Activated CD4-positive, alpha-beta T cell treated with anti-CD3 and anti-CD28 coated beads, Interleukin-2, amount 50 U/mL, for 48 hours (primary cell): ENCODE data around the gene SCN4A.
"Not testable (repeated sequence)": the region's sequence is repeated elsewhere in the genome, so short reads cannot be mapped to it uniquely, and the experiment has no call there.

Experiments used
- DNase-seq, 2 experiments: peaks; one replicate each; pipeline ENCODE4 v3.0.0-alpha.2; 2020

The SCN4A gene

DNA sequence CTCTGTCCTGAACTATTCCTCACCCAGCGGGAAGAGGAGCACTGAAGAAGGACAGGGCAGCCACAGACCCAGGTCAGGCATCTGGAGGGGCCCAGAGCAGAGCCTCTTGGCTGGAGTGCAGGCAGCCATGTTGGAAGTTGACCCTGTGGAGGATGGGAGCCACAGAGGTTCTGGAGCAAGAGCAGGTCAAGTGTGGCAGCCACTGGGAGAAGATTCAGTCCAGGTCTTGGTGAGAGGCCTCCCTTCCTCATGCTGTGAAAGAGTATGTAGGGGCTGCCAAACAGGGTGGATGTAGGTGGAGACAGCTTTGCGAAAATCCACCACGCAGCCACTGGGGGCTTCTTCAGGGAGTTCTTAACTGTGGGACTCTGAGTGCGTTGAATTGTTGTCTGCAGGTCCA is 40.0 kb downstream of the SCN4A start:
- DNase-seq: no peak

DNA sequence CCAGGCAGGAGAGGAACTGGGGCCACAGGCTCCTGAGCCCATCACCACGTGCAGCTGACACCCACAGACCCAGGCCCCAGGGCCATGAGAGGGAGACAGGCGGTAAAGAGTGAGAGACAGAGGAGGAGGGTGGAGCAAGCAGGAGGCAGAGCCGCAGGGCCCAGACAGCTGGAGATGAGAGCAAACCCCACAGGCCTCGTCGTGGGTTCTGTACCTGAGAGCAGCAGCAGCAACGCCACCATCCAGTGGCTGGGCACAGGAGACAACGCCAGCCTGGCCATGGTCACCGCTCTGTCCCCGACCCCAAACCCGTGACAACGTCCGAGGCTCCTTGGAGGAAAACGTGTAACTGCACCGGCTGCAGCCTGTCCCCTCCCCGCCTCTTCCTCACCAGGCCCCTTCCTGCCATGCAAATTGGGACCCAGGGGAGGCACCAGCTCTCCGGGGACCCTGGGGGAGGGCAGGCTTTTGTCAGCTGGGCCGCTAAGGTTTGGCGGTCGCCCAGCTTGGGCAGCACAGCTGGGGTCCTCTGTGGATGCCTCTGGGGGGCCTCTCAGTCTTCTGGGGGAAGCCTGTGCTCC is 40.6 kb downstream of the SCN4A start, which contains the start of gene CD79B:
TSS of gene CD79B (minus strand) at position 351 of the 581 bp plus-strand sequence. CDS start at position 281, 70 bp downstream.
- peak; percentile 57 to 62 for DNase-seq

DNA sequence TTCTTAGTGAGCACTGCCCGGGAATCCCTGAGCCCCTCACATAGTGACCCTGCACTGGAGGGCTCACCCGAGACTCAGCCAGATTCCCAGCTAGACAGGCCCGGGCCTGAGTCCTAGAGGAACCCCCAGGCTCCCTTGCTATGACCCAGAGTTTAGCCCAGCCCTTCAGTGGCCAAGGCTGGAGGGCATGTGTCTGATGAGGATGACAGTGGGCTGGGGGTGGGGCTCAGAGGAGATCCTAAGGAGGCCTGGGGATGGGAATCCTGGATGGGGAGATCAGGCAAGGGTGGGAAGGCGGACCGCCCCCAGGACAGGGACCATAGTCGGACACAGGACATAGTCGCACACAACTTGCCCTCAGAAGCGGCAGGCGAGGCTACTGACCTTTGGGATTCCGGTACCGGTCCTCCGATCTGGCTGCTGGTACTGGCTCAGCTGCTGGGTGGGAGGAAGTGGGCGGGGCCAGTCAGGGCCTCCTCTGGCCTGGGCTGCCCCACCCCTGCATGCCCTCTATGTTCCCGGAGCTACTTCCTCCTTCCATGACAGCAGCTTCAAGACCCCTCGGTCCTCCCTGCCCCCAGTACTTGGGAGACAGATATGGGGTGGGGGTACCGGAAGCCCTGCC is 41.7 kb downstream of the SCN4A start:
- peak; percentile 71 to 72 for DNase-seq

DNA sequence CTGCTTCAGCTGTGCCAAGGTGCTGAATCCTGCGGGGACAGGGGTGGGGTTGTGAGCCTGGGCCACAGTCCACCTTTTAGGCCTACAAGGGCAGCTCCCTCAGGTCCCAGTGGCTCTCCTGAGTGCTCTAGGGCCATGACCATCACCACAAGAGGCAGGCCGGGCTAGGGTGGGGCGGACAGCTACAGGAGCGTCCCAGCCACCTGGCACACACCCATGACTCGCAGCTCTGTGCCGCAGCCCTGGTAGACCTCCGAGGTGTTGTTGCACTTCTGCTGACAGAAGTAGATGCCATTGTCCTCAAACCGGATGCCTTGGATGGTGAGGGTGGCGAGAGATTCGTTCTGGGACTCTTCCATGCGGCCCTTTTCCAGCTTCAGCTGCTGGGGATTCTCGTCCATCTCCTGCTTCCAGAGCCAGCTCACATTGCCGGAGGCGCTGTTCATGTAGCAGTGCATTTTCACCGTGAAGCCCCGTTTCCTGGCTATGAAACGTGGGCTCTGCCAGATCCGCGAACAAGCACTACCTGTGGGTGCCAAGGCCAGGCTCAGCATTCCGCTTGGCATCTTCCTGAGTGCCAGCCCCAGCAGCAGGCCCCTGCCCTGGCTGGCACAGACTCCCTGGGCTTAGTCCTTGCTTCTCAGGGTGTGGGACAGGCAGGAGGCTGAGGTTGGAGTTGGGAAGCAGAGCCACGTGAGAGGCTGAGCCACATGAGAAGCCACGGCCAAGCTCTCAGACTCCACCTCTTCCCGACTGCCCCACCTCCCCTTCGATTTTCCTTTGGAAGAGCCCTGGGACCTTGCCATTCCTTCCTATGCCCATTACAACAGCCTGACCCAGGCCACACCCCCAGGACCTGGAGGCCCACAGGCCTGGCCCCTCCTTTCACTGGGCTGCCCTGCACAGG is 42.6 kb downstream of the SCN4A start:
- no peak for DNase-seq

DNA sequence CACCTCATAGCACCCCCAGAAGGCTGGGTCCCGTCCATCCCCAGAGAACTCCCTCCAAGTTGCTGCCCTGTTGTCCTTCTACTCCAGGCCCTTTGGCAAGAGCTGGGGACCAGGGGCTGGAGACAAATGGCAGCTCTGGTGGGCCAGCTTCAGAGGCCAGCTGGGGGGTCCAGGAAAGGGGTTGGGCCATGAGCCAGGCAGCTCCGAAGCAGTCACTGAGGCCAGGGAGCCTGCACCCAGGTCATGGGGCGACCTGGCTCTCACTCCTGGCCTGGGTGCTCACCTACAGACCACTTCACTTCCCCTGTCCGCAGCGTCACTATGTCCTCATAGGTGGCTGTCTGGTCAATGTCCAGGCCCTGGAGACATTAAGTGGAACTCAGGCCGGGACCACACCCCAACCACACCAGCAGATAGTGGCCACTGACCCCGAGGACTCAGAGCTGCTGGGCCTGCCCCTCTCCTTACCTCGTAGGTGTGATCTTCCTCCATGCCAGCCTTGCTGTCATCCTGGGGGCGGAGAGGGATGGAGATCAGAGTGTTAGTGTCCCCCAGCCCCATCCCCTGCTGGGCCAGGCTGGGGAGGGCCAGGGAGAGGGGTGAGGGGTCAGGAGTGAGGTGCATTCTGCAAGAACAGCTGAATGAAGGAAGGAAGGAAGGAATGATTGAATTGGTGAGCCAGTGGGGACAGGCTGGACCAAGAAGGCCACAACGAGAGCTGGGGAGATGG is 43.6 kb downstream of the SCN4A start:
- no peak for DNase-seq

DNA sequence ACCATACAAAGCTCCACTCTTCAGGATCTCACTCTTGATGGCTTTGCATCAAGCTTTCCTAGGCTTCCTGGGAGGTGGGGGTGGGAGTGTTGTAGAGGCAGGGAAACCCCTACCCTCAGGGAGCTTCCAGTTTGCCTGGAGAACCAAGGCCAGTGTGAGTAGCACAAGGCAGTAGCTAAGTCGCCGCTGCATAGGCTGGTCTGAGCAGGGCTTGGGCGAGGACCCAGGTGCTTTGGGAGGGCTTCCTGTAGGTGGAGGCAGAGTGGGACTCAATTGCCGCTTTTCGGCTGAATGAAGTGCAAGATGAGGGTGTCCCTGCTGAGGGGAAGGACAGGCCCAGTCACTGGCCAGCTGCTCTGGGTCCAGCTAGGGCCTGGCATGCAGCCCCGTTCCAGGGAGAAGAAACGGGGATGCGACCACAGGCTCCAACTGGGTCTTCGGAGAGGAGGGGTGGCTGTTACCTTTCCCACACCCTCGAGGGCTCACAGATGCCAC is 44.5 kb downstream of the SCN4A start:
- no peak for DNase-seq

DNA sequence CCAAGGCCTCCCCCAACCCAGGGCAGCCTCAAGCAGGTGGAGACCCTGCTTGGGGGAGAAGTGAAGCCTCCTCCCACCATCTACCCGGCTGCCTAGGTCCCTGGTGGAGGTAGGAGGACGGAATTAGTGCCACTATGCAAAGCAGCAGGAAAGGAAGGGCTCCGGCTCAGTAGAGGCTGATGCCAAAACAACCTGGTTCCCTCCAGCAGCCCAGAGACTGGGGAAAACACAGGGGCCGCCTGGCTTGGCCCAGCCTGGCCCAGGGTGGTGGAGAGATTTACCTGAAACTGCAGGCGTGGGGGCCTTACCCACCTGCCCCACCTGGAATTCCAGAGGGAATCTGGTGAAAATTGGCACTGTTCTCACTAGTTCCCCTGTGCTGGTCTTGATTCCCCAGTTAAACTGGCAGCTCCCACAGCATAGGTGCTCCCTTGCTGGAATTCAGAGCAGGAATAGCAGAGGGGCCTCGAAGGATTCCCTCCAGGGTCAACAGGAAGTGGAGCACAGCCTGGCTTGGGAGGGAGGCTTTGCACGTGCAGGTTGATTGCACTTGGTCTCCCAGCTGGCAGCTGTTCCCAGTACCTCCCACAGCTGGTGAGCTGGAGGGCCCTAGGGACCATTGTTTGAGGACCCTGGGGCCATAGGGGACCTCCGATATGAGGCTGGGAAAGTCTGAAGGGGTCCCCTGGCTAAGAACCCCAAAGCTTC is 45.1 kb downstream of the SCN4A start:
- no peak for DNase-seq

DNA sequence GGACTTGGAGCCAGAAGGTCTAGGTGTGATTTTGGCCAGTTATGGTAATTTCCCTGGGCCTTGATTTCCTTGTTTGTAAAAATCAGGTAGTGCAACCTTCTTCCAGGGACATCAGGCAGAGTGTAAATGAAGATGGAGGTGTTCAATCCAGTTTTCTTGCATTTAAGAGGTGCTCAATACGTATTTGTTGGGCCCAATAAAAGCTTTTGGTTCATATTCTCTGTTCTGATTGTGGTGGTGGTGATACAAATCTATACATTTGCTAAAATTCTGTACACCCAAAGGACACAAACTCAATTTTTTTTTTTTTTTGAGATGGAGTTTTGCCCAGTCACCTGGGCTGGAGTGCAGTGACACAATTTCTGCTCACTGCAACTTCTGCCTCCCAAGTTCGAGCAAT is 46.6 kb downstream of the SCN4A start:
- no peak for DNase-seq

DNA sequence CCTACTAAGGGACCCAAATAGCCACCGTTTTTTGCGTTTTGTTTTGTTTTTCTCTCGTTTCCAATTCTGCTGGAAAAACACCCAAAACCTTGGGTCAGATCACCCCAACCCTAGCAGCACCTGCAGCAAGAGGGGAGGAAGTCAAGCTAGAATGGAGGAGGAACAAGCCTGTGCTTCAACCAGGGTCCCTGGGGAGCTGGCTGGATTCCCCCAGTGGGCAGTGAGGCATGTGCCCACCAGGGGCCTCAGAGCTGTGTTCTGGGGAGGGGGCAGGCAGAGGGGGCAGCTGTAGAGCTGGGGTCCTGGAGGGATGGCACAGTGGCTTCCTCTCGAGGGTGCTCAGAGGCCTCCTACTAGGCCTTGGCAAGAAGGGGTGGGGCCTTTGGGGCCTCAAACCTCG is 47.1 kb downstream of the SCN4A start:
- DNase-seq: no peak

DNA sequence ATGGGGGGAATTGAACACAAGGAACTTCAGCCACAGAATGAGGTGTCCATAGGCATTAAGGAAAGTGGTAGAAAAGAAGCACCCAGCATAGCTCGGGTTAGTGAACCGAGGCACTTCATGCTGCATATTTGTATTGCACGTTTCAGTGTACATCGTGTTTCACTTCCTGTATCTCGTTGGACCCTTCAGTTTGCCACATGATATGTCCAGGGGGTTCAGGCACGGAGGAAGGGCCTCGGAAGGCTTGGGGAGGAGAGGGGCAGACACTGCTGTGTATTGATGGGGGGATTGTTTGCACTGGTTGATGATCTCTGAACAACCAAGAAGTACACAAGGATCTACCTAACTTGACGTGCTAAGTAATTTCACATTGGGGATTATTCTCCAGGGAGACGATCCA is 50.3 kb downstream of the SCN4A start:
- DNase-seq: not testable (repeated sequence)

DNA sequence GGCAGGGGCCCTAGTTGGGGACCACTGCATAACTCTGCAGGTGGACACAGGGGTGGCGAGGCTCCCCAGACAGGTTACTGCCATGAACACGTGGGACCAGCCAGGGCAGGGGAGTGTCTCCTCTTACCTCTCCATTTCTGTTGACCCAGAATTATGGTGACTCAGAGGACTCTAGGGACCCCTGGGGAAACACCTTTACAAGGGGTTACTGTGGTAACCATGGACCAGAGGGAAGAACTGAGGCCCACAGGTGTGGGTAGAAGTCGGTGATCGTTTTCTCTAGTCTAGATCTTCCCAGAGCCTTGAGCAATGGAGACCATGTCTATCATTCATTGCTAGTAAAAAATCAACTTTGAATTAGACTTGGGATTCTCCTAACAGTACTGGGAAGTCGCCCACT is 51.9 kb downstream of the SCN4A start:
- not testable (repeated sequence) for DNase-seq

DNA sequence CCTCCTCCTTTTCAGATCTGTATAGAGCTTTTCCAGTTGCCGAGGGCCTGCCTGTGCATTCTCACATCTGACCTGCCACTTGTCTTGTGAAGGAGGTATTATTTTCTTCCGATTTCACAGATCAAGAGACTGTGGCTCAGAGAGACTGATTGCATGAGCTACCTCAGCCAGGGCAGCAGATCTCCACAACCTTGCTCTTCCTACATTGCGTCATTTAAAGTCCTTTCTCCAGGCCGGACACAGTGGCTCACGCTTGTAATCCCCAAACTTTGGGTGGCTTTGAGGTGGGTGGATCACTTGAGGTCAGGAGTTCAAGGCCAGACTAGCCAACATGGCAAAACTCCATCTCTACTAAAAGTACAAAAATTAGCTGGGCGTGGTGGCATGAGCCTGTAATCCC is 52.7 kb downstream of the SCN4A start:
- DNase-seq: not testable (repeated sequence)

DNA sequence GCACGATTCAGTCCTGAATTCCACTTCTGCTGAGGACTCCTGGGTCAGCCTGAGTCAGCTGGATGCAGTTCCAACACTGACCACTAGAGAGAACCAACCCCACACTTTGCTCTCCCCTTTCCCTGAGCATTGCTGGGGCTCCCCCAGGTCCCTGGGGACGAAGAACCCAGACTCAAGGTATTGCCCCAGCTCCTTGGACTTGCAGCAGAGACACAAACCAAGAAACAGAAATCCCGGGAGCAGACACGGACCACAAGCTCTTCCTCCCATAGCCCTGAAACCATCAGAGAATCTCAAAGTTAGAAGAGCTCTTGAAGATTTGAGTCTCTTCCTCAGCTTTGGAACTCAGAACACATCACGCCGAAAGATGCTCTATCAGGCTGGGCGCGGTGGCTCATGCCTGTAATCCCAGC is 53.4 kb downstream of the SCN4A start:
- peak; percentile 75 to 81 for DNase-seq

DNA sequence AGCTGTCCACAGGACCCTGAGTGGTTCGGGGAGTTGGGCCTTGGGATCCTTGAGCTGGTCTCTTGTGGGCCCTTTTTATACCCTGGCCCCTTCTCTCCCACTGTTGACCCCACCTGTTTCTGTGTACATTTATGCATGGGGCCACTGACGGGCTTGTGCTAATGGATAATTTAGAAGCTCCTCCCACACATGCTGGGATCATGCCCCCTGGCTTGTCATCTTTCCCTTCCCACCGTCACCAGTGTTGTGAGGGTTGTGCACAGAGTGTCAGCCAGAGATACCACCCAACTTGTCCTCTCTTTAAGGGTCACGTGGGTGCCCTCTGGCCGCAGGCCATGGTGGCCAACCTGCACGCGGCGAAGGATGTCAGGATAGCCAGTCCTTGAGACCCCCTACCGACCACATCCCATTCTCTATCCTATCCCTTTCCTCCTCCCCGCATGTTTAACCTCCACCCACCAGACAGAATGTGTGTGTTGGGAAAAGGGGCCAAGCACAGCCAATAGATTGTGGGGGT is 53.9 kb downstream of the SCN4A start, which contains the start of gene GH1:
TSS of gene GH1 (minus strand) at position 51 of the 517 bp plus-strand sequence. CDS start 63 bp downstream, outside the sequence.
- DNase-seq: not testable (repeated sequence)

DNA sequence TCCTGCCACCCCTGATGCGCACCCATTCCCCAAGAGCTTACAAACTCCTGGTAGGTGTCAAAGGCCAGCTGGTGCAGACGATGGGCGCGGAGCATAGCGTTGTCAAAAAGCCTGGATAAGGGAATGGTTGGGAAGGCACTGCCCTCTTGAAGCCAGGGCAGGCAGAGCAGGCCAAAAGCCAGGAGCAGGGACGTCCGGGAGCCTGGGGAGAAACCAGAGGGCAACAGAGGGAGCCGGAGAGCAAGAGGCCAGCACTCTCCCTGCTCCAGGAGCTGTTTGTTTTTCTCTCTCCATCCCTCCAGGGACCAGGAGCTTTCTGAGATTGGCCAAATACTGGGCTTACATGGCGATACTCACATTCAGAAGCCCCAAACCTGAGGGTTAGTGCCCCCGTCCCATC is 54.4 kb downstream of the SCN4A start:
- DNase-seq: no peak

DNA sequence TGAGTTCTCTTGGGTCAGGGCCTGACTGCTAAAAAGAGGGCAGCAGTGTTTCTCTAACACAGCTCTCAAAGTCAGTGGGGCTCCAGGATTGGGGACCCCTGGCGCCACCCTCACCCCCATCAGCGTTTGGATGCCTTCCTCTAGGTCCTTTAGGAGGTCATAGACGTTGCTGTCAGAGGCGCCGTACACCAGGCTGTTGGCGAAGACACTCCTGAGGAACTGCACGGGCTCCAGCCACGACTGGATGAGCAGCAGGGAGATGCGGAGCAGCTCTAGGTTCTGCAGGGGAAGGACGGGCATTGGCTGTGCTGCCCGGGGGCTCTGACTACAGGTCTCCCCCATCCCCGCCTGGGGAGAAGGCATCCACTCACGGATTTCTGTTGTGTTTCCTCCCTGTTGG is 55.1 kb downstream of the SCN4A start:
- DNase-seq: no peak

DNA sequence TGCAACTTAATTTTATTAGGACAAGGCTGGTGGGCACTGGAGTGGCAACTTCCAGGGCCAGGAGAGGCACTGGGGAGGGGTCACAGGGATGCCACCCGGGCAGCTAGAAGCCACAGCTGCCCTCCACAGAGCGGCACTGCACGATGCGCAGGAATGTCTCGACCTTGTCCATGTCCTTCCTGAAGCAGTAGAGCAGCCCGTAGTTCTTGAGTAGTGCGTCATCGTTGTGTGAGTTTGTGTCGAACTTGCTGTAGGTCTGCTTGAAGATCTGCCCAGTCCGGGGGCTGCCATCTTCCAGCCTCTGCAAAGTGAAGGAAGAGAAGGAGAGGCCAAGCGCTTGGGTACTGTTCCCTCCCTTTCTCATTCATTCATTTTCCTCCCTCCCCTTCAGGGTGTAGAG is 55.5 kb downstream of the SCN4A start:
- DNase-seq: not testable (repeated sequence)

DNA sequence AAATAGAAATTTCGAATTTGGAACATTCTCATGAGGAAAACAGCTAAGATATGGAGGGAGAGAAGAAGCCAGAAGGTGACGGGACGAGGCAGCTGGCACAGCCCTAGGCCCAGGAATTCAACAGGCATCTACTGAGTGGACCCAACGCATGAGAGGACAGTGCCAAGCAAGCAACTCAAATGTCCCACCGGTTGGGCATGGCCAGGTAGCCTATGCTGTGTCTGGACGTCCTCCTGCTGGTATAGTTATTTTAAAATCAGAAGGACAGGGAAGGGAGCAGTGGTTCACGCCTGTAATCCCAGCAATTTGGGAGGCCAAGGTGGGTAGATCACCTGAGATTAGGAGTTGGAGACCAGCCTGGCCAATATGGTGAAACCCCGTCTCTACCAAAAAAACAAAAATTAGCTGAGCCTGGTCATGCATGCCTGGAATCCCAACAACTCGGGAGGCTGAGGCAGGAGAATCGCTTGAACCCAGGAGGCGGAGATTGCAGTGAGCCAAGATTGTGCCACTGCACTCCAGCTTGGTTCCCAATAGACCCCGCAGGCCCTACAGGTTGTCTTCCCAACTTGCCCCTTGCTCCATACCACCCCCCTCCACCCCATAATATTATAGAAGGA is 56.0 kb downstream of the SCN4A start:
- no peak for DNase-seq

DNA sequence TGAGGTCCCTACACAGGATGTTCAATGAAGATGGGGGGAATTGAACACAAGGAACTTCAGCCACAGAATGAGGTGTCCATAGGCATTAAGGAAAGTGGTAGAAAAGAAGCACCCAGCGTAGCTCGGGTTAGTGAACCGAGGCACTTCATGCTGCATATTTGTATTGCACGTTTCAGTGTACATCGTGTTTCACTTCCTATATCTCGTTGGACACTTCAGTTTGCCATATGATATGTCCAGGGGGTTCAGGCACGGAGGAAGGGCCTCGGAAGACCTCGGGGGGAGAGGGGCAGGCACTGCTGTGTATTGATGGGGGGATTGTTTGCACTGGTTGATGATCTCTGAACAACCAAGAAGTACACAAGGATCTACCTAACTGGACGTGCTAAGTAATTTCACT is 57.0 kb downstream of the SCN4A start:
- DNase-seq: not testable (repeated sequence)

DNA sequence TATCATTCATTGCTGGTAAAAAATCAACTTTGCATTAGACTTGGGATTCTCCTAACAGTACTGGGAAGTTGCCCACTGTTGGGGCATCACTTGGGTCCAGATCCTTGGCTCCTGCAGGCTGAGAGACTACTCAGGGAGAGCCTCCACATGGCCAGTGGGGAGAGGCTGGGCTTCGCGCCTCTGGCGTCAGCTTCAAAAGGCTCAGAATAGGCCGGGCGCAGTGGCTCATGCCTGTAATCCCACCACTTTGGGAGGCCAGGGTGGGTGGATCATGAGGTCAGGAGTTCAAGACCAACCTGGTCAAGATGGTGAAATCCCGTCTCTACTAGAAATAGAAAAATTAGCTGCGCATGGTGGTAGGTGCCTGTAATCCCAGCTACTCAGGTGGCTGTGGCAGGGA is 58.2 kb downstream of the SCN4A start:
- no peak for DNase-seq

DNA sequence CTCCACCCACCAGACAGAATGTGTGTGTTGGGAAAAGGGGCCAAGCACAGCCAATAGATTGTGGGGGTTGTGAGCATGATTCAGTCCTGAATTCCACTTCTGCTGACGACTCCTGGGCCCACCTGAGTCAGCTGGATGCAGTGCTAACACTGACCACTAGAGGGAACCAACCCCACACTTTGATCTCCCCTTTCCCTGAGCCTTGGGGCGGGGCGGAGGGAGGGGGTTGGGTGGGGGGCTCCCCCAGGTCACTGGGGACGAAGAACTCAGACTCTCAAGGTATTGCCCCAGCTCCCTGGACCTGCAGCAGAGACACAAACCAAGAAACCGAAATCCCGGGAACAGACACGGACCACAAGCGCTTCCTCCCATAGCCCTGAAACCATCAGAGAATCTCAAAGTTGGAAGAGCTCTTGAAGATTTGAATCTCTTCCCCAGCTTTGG is 61.0 kb downstream of the SCN4A start:
- peak; percentile 72 to 79 for DNase-seq
